ENCODE results near the gene PDZD2.

DNA sequence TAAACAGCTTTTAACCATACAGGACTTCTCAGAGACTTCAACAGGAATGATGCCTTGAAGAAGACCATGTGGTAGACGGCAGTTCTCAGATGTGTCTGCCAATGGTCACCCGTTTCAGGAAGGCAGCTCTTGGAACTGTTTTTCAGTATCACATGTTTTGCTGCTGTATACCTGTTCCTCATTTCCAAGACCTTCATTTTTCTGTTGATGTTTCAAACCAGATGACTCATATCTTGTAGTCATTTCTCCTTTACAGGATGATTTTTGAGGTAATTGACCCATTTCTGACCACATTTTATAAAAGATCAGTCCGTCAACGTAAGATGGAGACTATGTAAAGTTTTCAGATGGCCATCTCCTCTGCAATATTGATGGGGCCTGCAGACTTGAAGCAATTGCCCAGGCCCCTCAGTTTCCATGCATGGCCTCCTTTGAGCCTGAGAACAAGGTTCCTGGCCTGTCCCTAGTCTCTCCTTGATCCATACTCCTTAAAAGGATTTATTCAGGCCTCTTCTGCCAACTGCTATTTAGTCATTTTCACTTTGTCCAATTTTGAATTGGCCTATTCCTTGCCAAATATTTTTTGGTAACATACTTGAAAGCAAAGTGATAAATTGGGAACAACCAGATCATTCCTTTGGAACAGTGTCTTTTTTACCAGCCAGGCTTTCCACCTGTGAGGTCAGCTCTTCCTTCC is 128.6 kb downstream of the PDZD2 start:
- TF ChIP-seq EZH2 (IDR thresholded peaks at IDR 0.05; ENCODE audit: insufficient read depth, poor library complexity, severe bottlenecking) = no peak
- no peak for TF ChIP-seq EZH2phosphoT487 (IDR thresholded peaks at IDR 0.05; ENCODE audit: insufficient read depth, low read depth)
